Measurements from ENCODE around the gene IRAK1. TPM values are rescaled to one million over a fixed set of nuclear protein-coding genes. Genes with fewer than 3 reads are reported as not detected.
"Not testable (repeated sequence)": the region's sequence is repeated elsewhere in the genome, so short reads cannot be mapped to it uniquely, and the experiment has no call there.

The IRAK1 gene
- total RNA-seq, 4 donors from 2014 or later = 64.1 to 155 (median 107) TPM

- no peak for DNase-seq
- intact Hi-C loops (cut with DNase I; ENCODE audit: low total_unique reads) = no loop called here
Measured at GRCh38 chrX:154000051-154000450, 19.7 kb downstream of the IRAK1 start.

GRCh38 chrX:153999359-154000037 lies 20.2 kb downstream of the IRAK1 start:
- 50 to 69% methylated on average over 2 to 18 of the region's 19 CpGs for WGBS, 2 donors (ENCODE audit: low coverage in 1 of 2)
- intact Hi-C loops (cut with DNase I; ENCODE audit: low total_unique reads) = no loop called here
- no peak overlapping the region for H3K4me3 ChIP-seq

More at GRCh38 chrX:154000051-154000450, 19.7 kb downstream of the IRAK1 start:
- H3K36me3 ChIP-seq = no peaks in the 10 kb centered on the region
- no peak overlapping the region for H3K4me3 ChIP-seq
- in situ Hi-C loops (cut with MboI; ENCODE audit: low pct_ligation_motif_present in 1 of 4, low pct_unique_long_range_greater_than_20kb in 1 of 4, low sequenced_read_pairs in 3 of 4) = no loop called here
- H3K4me1 ChIP-seq = no peaks in the 10 kb centered on the region
- whole genome bisulfite sequencing, 2 donors (ENCODE audit: low coverage in 1 of 2) = 46% methylated on average over 5 of the region's 5 CpGs; no CpG with 5 or more reads in 1 of the 2 donors
- no peaks in the 10 kb centered on the region for H3K27me3 ChIP-seq
- peak overlapping the region in 1 of 4 donors; percentile 28 for H3K27ac ChIP-seq
- TF ChIP-seq POLR2AphosphoS5 (IDR thresholded peaks at IDR 0.05) (no peak), EP300 (IDR thresholded peaks at IDR 0.05; ENCODE audit: low read depth) (no peak), CTCF (IDR thresholded peaks at IDR 0.05) (no peak), POLR2A (IDR thresholded peaks at IDR 0.05) (no peak)
- H3K9me3 ChIP-seq = no peaks in the 10 kb centered on the region

GRCh38 chrX:153995504-153995903 lies 24.2 kb downstream of the IRAK1 start:
- Histone ChIP-seq H3K27me3 (no peaks in the 10 kb centered on the region), H3K4me1 (no peaks in the 10 kb centered on the region), H3K27ac (no peak overlapping the region), H3K9me3 (no peaks in the 10 kb centered on the region), H3K36me3 (no peaks in the 10 kb centered on the region), H3K4me3 (no peak overlapping the region)
- no peak for TF ChIP-seq POLR2AphosphoS5 (IDR thresholded peaks at IDR 0.05)
- no peak for TF ChIP-seq CTCF (IDR thresholded peaks at IDR 0.05)
- no peak for TF ChIP-seq POLR2A (IDR thresholded peaks at IDR 0.05)
- TF ChIP-seq EP300 (IDR thresholded peaks at IDR 0.05; ENCODE audit: low read depth) = no peak
- intact Hi-C loops (cut with DNase I; ENCODE audit: low total_unique reads) = no loop called here
- DNase-seq = no peak
- WGBS, 2 donors (ENCODE audit: low coverage in 1 of 2) = 97% methylated on average over 8 of the region's 8 CpGs; no CpG with 5 or more reads in 1 of the 2 donors
- in situ Hi-C loops (cut with MboI; ENCODE audit: low pct_ligation_motif_present in 1 of 4, low pct_unique_long_range_greater_than_20kb in 1 of 4, low sequenced_read_pairs in 3 of 4) = no loop called here

More at GRCh38 chrX:153999359-154000037, 20.2 kb downstream of the IRAK1 start:
- H3K27ac ChIP-seq = peak overlapping the region in 1 of 4 donors; percentile 28
- in situ Hi-C loops (cut with MboI; ENCODE audit: low pct_ligation_motif_present in 1 of 4, low pct_unique_long_range_greater_than_20kb in 1 of 4, low sequenced_read_pairs in 3 of 4) = no loop called here
- no peaks in the 10 kb centered on the region for H3K4me1 ChIP-seq
- no peaks in the 10 kb centered on the region for H3K27me3 ChIP-seq
- TF ChIP-seq EP300 (IDR thresholded peaks at IDR 0.05; ENCODE audit: low read depth) (no peak), POLR2AphosphoS5 (IDR thresholded peaks at IDR 0.05) (no peak), CTCF (IDR thresholded peaks at IDR 0.05) (no peak), POLR2A (IDR thresholded peaks at IDR 0.05) (no peak)
- H3K9me3 ChIP-seq = no peaks in the 10 kb centered on the region
- no peaks in the 10 kb centered on the region for H3K36me3 ChIP-seq
- no peak for DNase-seq

- H3K27ac ChIP-seq; intact Hi-C loops (cut with DNase I; ENCODE audit: low total_unique reads); H3K9me3 ChIP-seq; in situ Hi-C loops (cut with MboI; ENCODE audit: low pct_ligation_motif_present in 1 of 4, low pct_unique_long_range_greater_than_20kb in 1 of 4, low sequenced_read_pairs in 3 of 4); H3K27me3 ChIP-seq; H3K4me1 ChIP-seq; DNase-seq; H3K4me3 ChIP-seq; H3K36me3 ChIP-seq: not testable (repeated sequence)
- WGBS, 2 donors (ENCODE audit: low coverage in 1 of 2) = 50% methylated on average over 5 of the region's 5 CpGs; no CpG with 5 or more reads in 1 of the 2 donors
Measured at GRCh38 chrX:153994398-153994797, 25.3 kb downstream of the IRAK1 start.
